K562 (cell line): Measurements from ENCODE around the gene TOMT. TPM values are rescaled to one million over a fixed set of nuclear protein-coding genes. Genes with fewer than 3 reads are reported as not detected.
A peak's percentile ranks its signal among the peaks of the same experiment; 100 is the strongest.

Source experiments
- ELF2 ChIP-seq: fragments of 250-450 bp; sonication (Bioruptor Pico); IDR thresholded peaks from 2 replicates; pipeline ENCODE4 v1.5.0; 2021; ENCODE audit warnings: mild to moderate bottlenecking
- ELF4 ChIP-seq: fragments of 450-650 bp; formaldehyde crosslinking; IDR thresholded peaks from 2 replicates; pipeline ENCODE4 v1.4.0; 2022; ENCODE audit warnings: missing genetic modification characterization
- FOXK2 ChIP-seq, 2 experiments: fragments of 450-650 bp; IDR thresholded peaks in 1 of 2; conservative IDR thresholded peaks in 1 of 2; 2 replicates each; pipeline ENCODE4 v1.6.1; 2016; ENCODE audit warnings: low read depth in 2 of 2, mild to moderate bottlenecking in 1 of 2
- FUS ChIP-seq: fragments of 200-400 bp; formaldehyde crosslinking; optimal IDR thresholded peaks from 2 replicates; pipeline ENCODE3; 2017; ENCODE audit warnings: low read depth, low read length
- GTF2A2 ChIP-seq: IDR thresholded peaks from 2 replicates; pipeline ENCODE4 v1.6.1; 2016; ENCODE audit warnings: mild to moderate bottlenecking, missing genetic modification characterization, missing compliant biosample characterization
- HCFC1 ChIP-seq: IDR thresholded peaks from 2 replicates; pipeline ENCODE4 v1.6.1; 2012; ENCODE audit warnings: low read depth, low read length, improper control_type of control experiment
- KLF1 ChIP-seq: fragments of 450-650 bp; IDR thresholded peaks from 2 replicates; pipeline ENCODE4 v1.6.1; 2016; ENCODE audit warnings: missing genetic modification characterization, missing compliant biosample characterization
- RCOR1 ChIP-seq, 2 experiments: IDR thresholded peaks; 2 replicates each; pipeline ENCODE4 v1.6.1; 2012; ENCODE audit warnings: low read depth in 2 of 2, low read length in 2 of 2, borderline replicate concordance in 1 of 2, improper control_type of control experiment in 1 of 2
- REST ChIP-seq, 2 experiments: fragments of 450-650 bp; formaldehyde crosslinking in 1 of 2; IDR thresholded peaks; 2 replicates each; pipeline versions ENCODE4 v1.4.0 to v1.6.1; 2014 to 2020; ENCODE audit warnings: mild to moderate bottlenecking in 2 of 2, borderline replicate concordance in 1 of 2, low read depth in 1 of 2
- ZNF24 ChIP-seq: fragments of 450-650 bp; IDR thresholded peaks from 2 replicates; pipeline ENCODE4 v1.6.1; 2016
- ZNF282 ChIP-seq: sonication (generic); formaldehyde crosslinking; IDR thresholded peaks from 2 replicates; pipeline ENCODE4 v1.8.1; 2023; ENCODE audit warnings: missing genetic modification reagents
- ZNF384 ChIP-seq: IDR thresholded peaks from 2 replicates; pipeline ENCODE4 v1.6.1; 2012; ENCODE audit warnings: low read depth, low read length, improper control_type of control experiment
- ZNF512 ChIP-seq: IDR thresholded peaks from 2 replicates; pipeline ENCODE4 v1.6.1; 2016; ENCODE audit warnings: missing genetic modification characterization, missing compliant biosample characterization
- ZNF75A ChIP-seq: fragments of 450-650 bp; formaldehyde crosslinking; IDR thresholded peaks from 2 replicates; pipeline ENCODE4 v1.4.0; 2020; ENCODE audit warnings: mild to moderate bottlenecking
- polyA plus RNA-seq, 8 experiments: library from polyadenylated mRNA; depleted of rRNA in 4 of 8; stranded (reverse) in 5 of 8; unstranded in 3 of 8; fragments of >200 nt; fragmentation: Nextera tagmentation in 2 of 8; fragmentation: Illumina TruSeq in 1 of 8; extraction: Ambion mirVana in 2 of 8; extraction: Trizol in 1 of 8; gene quantifications; 2 replicates each; pipeline versions ENCODE4 v1.2.1 to v1.2.3, GENCODE V29; 2011 to 2014; ENCODE audit warnings: inconsistent platforms in 1 of 8, missing spikeins in 1 of 8
- total RNA-seq, 7 experiments: library from RNA; depleted of rRNA in 6 of 7; stranded (reverse); fragments of >200 nt in 6 of 7; fragmentation: Illumina TruSeq in 2 of 7; extraction: Trizol in 2 of 7; gene quantifications; 2 replicates each; pipeline versions ENCODE4 v1.2.1 to v1.2.3, GENCODE V29; 2011 to 2021; ENCODE audit warnings: low replicate concordance in 1 of 7
- TF ChIP-seq, protein P1 (sequence below), 2 experiments: IDR thresholded peaks in 1 of 2; conservative IDR thresholded peaks in 1 of 2; 2 replicates each; pipeline ENCODE4 v1.6.1; 2016; ENCODE audit warnings: low read depth in 2 of 2, mild to moderate bottlenecking in 1 of 2, missing compliant biosample characterization in 1 of 2, missing genetic modification characterization in 1 of 2, moderate library complexity in 1 of 2

Gene TOMT
- total and polyA plus RNA-seq, 9 of the 15 experiments (the other 6 are each of a cell fraction or from before 2014, with no cell fraction given): not detected

DNA sequence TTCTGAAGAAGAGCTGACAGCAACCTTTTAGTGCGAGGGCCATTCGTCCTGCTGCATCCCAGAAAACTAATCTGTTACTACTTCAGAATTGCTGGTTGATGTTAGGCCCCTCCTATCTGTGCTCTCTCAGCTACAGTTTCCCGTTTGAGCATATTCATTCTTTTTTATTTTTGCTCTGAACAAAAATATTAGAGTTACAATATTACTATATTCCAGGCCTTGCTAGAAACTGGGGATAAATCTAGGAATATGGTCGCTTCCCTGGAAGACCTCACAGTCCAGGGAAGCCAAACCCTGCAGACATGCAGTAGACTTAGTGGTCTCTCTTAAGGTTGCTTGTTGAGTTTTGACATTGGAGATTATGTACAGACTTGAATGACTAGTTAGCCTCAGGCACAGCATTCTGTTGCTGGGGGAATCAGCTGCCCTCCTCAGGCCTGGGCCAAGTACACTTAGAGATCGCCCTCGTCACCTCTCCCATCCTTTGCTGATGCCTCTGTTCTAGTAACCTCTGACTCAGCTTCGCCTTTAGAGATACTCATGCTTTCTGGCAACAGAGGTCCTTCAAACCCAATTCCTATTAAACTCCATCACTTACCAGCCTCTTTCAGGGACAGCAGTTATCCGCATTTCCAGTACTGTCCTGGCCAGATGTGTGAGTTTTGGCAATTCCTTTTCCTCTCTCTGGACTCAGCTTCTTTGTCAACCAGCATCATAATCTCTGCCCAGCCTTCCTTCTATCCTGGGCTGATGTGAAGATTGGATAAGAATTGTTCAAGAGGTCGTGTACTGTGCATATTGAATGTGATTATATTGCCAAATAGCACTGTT is 7.5 kb downstream of the TOMT start (continued):
- TF ChIP-seq REST (IDR thresholded peaks at IDR 0.05; ENCODE audit: borderline replicate concordance): no peak
- no peak for TF ChIP-seq REST (CRISPR knock-in tag; IDR thresholded peaks at IDR 0.05; ENCODE audit: low read depth)
- no peak for TF ChIP-seq ZNF24
- no peak for TF ChIP-seq FUS
- TF ChIP-seq ZNF384: no peak
- 0 out of 4 replicates have a peak, but pooled peaks of 1 of the 2 experiments have one; percentile 9 for TF ChIP-seq FOXK2 (conservative IDR thresholded peaks at IDR 0.05 in 1 of 2, IDR thresholded peaks at IDR 0.05 in 1 of 2; ENCODE audit: low read depth in 2 of 2)
- TF ChIP-seq, protein P1, sequence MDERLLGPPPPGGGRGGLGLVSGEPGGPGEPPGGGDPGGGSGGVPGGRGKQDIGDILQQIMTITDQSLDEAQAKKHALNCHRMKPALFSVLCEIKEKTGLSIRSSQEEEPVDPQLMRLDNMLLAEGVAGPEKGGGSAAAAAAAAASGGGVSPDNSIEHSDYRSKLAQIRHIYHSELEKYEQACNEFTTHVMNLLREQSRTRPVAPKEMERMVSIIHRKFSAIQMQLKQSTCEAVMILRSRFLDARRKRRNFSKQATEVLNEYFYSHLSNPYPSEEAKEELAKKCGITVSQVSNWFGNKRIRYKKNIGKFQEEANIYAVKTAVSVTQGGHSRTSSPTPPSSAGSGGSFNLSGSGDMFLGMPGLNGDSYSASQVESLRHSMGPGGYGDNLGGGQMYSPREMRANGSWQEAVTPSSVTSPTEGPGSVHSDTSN (CRISPR knock-in tag; IDR thresholded peaks at IDR 0.05; ENCODE audit: low read depth): no peak
- TF ChIP-seq, protein P1 (tag; conservative IDR thresholded peaks at IDR 0.05; ENCODE audit: low read depth): no peak
- TF ChIP-seq ELF2 (CRISPR knock-in tag): no peak
- no peak for TF ChIP-seq KLF1 (tag)
- no peak for TF ChIP-seq ZNF512
- no peak for TF ChIP-seq HCFC1
- TF ChIP-seq ZNF282 (CRISPR knock-in tag): no peak
- TF ChIP-seq GTF2A2 (tag): no peak
- TF ChIP-seq ZNF75A: peak; percentile 37; the same call in 1 of the 2 replicates
- no peak for TF ChIP-seq ELF4 (CRISPR knock-in tag)
- TF ChIP-seq RCOR1 (IDR thresholded peaks at IDR 0.05; ENCODE audit: borderline replicate concordance in 1 of 2, low read depth in 2 of 2, low read length in 2 of 2): no peak
